ENCODE data around the gene MRPL43.

DNA sequence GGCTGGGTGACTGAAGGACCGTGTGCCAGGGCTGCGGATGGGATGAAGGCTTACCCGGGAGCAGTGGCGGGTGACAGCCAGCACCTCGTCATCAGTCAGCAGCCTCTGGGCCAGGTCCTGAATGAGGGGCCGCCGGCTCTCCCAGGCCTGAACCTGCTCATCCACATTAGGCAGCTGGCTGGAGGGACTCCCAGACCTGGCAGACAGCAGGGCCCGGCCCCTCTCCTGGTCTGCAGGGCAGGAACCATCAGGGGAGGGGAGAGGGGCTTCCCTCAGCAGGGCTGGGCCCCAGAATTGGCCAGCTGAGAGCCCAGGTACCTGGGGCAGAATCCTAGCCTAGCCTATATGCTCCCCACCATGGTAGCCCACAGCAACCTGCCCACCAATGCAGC, 28.3 kb upstream of the MRPL43 start:
- TF ChIP-seq EP300 (IDR thresholded peaks at IDR 0.05) (no peak), POLR2AphosphoS5 (IDR thresholded peaks at IDR 0.05) (no peak)
- TF ChIP-seq, protein P1, sequence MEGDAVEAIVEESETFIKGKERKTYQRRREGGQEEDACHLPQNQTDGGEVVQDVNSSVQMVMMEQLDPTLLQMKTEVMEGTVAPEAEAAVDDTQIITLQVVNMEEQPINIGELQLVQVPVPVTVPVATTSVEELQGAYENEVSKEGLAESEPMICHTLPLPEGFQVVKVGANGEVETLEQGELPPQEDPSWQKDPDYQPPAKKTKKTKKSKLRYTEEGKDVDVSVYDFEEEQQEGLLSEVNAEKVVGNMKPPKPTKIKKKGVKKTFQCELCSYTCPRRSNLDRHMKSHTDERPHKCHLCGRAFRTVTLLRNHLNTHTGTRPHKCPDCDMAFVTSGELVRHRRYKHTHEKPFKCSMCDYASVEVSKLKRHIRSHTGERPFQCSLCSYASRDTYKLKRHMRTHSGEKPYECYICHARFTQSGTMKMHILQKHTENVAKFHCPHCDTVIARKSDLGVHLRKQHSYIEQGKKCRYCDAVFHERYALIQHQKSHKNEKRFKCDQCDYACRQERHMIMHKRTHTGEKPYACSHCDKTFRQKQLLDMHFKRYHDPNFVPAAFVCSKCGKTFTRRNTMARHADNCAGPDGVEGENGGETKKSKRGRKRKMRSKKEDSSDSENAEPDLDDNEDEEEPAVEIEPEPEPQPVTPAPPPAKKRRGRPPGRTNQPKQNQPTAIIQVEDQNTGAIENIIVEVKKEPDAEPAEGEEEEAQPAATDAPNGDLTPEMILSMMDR (IDR thresholded peaks at IDR 0.05): no peak

Measured in suprapubic skin (tissue), 4 donors.